OCI-LY1 (cell line): ENCODE results near the gene CELA3B.
"Not testable (repeated sequence)": the region's sequence is repeated elsewhere in the genome, so short reads cannot be mapped to it uniquely, and the experiment has no call there.

Source experiments
- H2AFZ ChIP-seq: fragments of 200-600 bp; sonication (generic), shearing (Covaris generic); 2 replicates; pipeline ENCODE4 v1.6.0; 2014; ENCODE audit warnings: antibody characterized with exemption, mild to moderate bottlenecking, low read length
- H3F3A ChIP-seq: fragments of 200-600 bp; sonication (generic), shearing (Covaris generic); 2 replicates; pipeline ENCODE4 v1.6.0; 2014; ENCODE audit warnings: mild to moderate bottlenecking, antibody characterized with exemption, low read length, moderate library complexity; ENCODE audit not compliant: insufficient read depth
- H3K27ac ChIP-seq: fragments of 200-600 bp; sonication (generic); 2 replicates; pipeline ENCODE4 v1.5.1; 2014; ENCODE audit warnings: low read length, mixed run types, mild to moderate bottlenecking, low read depth; ENCODE audit not compliant: poor library complexity, severe bottlenecking
- H3K27me3 ChIP-seq: fragments of 200-600 bp; sonication (generic); 2 replicates; pipeline ENCODE4 v1.6.0; 2014; ENCODE audit warnings: antibody characterized with exemption, mild to moderate bottlenecking, low read length, moderate library complexity; ENCODE audit not compliant: insufficient read depth
- H3K36me3 ChIP-seq: fragments of 200-600 bp; sonication (generic); 2 replicates; pipeline ENCODE4 v1.6.1; 2014; ENCODE audit warnings: mild to moderate bottlenecking, antibody characterized with exemption, low read length, moderate library complexity, mixed read lengths; ENCODE audit not compliant: insufficient read depth
- H3K4me1 ChIP-seq: fragments of 200-600 bp; sonication (generic); 2 replicates; pipeline ENCODE4 v1.5.1; 2014; ENCODE audit warnings: mild to moderate bottlenecking, low read length, moderate library complexity; ENCODE audit not compliant: insufficient read depth, severe bottlenecking
- H3K4me2 ChIP-seq: fragments of 200-600 bp; sonication (generic), shearing (Covaris generic); 2 replicates; pipeline ENCODE4 v1.6.1; 2014; ENCODE audit warnings: low read length
- H3K4me3 ChIP-seq: fragments of 200-600 bp; sonication (generic); 2 replicates; pipeline ENCODE4 v1.5.1; 2014; ENCODE audit warnings: low read length, low read depth, mild to moderate bottlenecking, mixed read lengths; ENCODE audit not compliant: poor library complexity, severe bottlenecking
- H3K79me2 ChIP-seq: fragments of 200-600 bp; shearing (Covaris generic); 2 replicates; pipeline ENCODE4 v1.6.1; 2016; ENCODE audit warnings: mixed run types, low read length, mixed read lengths; ENCODE audit not compliant: insufficient read depth
- H3K9ac ChIP-seq: fragments of 200-600 bp; sonication (generic), shearing (Covaris generic); 2 replicates; pipeline ENCODE4 v1.6.1; 2014; ENCODE audit warnings: mild to moderate bottlenecking, low read length, mixed read lengths
- H3K9me2 ChIP-seq: fragments of 200-600 bp; sonication (generic), shearing (Covaris generic); 2 replicates; pipeline ENCODE4 v1.6.1; 2014; ENCODE audit warnings: low read depth, mild to moderate bottlenecking, low read length, mixed read lengths
- H3K9me3 ChIP-seq: fragments of 200-600 bp; shearing (Covaris generic); 2 replicates; pipeline ENCODE4 v1.6.1; 2014; ENCODE audit warnings: low read length, mixed read lengths
- H4K20me1 ChIP-seq: fragments of 200-600 bp; sonication (generic), shearing (Covaris generic); 2 replicates; pipeline ENCODE4 v1.6.0; 2016; ENCODE audit warnings: mild to moderate bottlenecking, low read length; ENCODE audit not compliant: insufficient read depth

Gene CELA3B

GRCh38 chr1:21985893-21986292, 9.1 kb downstream of the CELA3B start:
- not testable (repeated sequence) for H3K79me2 ChIP-seq, H3K9me3 ChIP-seq, H3K36me3 ChIP-seq, H3K27ac ChIP-seq, H3F3A ChIP-seq, H3K4me1 ChIP-seq, H3K27me3 ChIP-seq, H3K4me3 ChIP-seq, H2AFZ ChIP-seq, H3K4me2 ChIP-seq, H3K9ac ChIP-seq, H3K9me2 ChIP-seq, H4K20me1 ChIP-seq

- H3K27ac ChIP-seq, H3K9ac ChIP-seq, H3K27me3 ChIP-seq, H3K79me2 ChIP-seq, H3F3A ChIP-seq, H3K4me1 ChIP-seq, H3K4me2 ChIP-seq, H3K36me3 ChIP-seq, H3K9me3 ChIP-seq, H2AFZ ChIP-seq, H3K4me3 ChIP-seq, H4K20me1 ChIP-seq, H3K9me2 ChIP-seq: not testable (repeated sequence)
Measured at GRCh38 chr1:21986386-21986785, 9.6 kb downstream of the CELA3B start.

GRCh38 chr1:21989672-21990393, 13.0 kb downstream of the CELA3B start:
- not testable (repeated sequence) for H3K4me2 ChIP-seq, H2AFZ ChIP-seq, H3F3A ChIP-seq, H3K27me3 ChIP-seq, H3K36me3 ChIP-seq, H3K9ac ChIP-seq, H3K4me3 ChIP-seq, H3K9me2 ChIP-seq, H3K79me2 ChIP-seq, H3K9me3 ChIP-seq, H3K4me1 ChIP-seq, H4K20me1 ChIP-seq, H3K27ac ChIP-seq

- not testable (repeated sequence) for H3K9me3 ChIP-seq, H3K9me2 ChIP-seq, H3K79me2 ChIP-seq, H3K27ac ChIP-seq, H3K4me2 ChIP-seq, H4K20me1 ChIP-seq, H3F3A ChIP-seq, H3K36me3 ChIP-seq, H3K4me1 ChIP-seq, H3K9ac ChIP-seq, H2AFZ ChIP-seq, H3K4me3 ChIP-seq, H3K27me3 ChIP-seq
Measured at GRCh38 chr1:21992186-21992585, 15.4 kb downstream of the CELA3B start.

GRCh38 chr1:21994716-21995115, 17.9 kb downstream of the CELA3B start:
- not testable (repeated sequence) for H3F3A ChIP-seq, H3K4me3 ChIP-seq, H4K20me1 ChIP-seq, H3K4me2 ChIP-seq, H3K9me3 ChIP-seq, H3K27me3 ChIP-seq, H3K79me2 ChIP-seq, H3K4me1 ChIP-seq, H3K9ac ChIP-seq, H3K27ac ChIP-seq, H3K9me2 ChIP-seq, H2AFZ ChIP-seq, H3K36me3 ChIP-seq

- not testable (repeated sequence) for H3K9me2 ChIP-seq, H3K9me3 ChIP-seq, H3K27ac ChIP-seq, H3K9ac ChIP-seq, H3K27me3 ChIP-seq, H3K4me1 ChIP-seq, H3K79me2 ChIP-seq, H2AFZ ChIP-seq, H4K20me1 ChIP-seq, H3K36me3 ChIP-seq, H3F3A ChIP-seq, H3K4me2 ChIP-seq, H3K4me3 ChIP-seq
Measured at GRCh38 chr1:21996663-21996970, 19.8 kb downstream of the CELA3B start.

- not testable (repeated sequence) for H3K9me3 ChIP-seq
Measured at GRCh38 chr1:21997891-21998623, 21.2 kb downstream of the CELA3B start.

More at GRCh38 chr1:21997891-21998623, 21.2 kb downstream of the CELA3B start:
- H3K9ac ChIP-seq, H2AFZ ChIP-seq, H3K27ac ChIP-seq, H3K79me2 ChIP-seq, H3K4me1 ChIP-seq, H3F3A ChIP-seq, H3K4me3 ChIP-seq, H3K27me3 ChIP-seq, H4K20me1 ChIP-seq, H3K9me2 ChIP-seq, H3K4me2 ChIP-seq, H3K36me3 ChIP-seq: not testable (repeated sequence)
